Ramos (cell line): Measurements from ENCODE around the gene NTM.

ENCODE experiments used
- in situ Hi-C: fragments of 300-500 bp; cut with MboI; formaldehyde crosslinking; loops from one replicate; pipeline ENCODE4 v1.14.3; 2022; ENCODE audit warnings: low sequenced_read_pairs; ENCODE audit not compliant: unreplicated experiment

NTM gene

DNA sequence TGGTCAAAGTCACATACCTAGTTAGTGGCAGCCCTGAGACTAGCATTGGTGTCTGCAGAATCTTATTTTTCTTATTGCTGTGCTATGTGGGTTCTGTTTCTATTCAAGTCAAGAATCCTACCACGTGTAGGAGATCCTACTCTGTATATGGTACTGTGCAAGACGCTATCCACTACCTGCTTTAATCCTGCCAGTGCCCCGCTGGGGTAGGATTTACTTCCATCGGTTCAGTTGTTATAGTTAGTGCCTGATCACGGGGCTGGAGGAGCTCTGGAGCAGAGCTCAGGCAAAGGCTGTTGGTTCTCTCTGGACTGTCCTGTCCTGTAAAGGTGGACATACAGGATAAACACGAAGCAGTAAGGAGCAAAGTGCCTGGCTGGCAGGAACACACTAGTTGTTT lies 167.9 kb downstream of the NTM start:
- in situ Hi-C loops = no loop called here

DNA sequence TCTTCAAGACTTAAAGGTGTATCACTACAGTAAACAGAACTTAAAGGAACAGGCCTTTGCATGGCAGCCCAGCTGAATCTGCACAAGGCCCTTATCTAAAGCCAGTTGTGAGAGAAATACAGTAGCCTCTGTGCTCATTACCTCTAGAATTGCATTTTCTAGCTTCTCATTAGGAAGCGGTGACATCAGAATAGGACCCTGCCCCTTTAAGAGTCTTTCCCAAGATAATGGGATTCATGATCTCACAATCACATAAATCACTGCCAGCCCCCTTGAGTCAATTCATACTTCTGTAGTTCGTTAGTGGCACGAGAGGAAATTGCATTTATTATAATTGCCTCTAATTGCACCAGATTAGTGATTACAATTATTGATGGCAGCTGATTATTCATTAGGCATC lies 170.3 kb downstream of the NTM start:
- in situ Hi-C loops = no loop called here

DNA sequence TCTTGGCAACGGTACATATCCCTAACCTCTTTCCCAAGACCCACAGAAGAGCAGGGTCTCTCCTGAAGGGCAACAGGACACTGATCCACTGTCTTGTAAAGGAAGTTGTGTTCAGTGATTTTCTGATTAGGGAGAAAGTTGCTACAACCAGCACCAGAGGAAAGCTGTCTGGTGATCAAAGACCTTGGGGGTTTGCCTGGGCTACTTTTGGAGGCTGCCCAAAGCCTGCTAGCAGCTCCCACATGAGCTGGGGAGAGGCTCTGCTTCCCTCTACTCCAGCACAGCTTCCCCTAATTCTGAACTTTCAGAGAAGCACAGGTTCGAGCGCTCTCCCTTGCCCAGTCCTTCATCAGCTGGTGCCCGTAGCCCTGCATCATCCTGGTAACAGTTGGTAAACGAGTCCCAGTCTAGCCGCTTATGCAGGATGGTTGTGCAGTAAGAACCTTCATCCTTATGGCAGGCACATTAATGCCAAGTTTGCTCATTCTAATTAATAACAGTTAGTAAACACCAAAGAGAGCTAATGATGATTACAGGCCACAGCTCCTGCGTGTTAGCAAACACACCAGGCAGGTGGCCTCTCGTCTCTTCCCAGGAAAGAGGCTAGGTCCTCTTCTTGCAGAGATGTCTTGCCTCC lies 173.1 kb downstream of the NTM start:
- in situ Hi-C loops = no loop called here

DNA sequence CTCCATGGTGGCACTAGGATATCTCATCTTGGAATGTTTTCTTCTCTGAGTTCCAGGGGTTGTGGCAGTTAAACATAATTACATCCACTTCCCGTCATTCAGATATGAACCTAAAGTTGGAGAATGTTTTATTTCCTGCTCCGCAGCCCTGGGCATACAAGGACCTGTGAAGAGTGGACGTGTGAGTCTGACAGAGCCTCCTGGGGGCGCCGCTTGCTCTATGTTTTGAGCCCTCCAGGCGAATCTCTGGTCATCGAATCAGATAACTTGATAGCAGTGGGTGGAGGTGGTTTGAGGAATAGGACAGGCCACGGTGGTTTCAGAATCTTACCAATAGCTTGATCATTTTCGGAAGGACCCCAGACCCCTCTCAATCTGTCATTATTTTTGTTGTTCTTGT lies 174.2 kb downstream of the NTM start:
- in situ Hi-C loops = no loop called here

DNA sequence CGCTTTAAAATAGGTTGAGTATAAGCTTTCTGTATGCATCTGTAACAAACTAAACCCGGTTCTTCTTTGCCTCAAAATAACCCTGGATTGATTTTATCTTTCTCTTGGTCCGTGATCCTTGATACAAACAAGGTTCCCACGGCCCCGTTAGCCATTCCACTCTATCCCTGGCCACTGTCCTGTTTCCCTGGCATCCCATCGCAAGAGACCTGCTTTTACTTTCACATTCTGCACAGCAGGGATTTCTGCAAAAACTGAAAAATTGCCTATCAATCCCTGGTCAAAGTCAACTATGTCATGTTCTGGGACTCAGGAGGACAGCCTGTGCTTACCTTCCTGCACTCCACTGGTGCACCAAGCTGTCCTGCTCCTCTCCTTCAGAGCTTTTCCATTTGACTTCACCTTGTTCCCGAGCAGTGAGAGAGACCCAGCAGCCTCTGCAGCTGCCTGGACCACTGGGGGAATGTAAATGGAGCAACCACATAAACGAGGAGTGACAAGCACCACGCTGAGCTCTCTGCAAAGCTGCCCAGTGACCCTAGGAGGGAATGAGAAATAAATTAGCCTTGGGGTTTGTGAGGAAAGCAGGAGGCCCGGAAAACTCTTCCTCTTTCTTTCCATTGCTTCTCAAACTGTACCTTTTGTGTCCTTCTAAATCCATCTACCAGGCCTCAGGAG lies 175.9 kb downstream of the NTM start:
- in situ Hi-C loops = no loop called here

DNA sequence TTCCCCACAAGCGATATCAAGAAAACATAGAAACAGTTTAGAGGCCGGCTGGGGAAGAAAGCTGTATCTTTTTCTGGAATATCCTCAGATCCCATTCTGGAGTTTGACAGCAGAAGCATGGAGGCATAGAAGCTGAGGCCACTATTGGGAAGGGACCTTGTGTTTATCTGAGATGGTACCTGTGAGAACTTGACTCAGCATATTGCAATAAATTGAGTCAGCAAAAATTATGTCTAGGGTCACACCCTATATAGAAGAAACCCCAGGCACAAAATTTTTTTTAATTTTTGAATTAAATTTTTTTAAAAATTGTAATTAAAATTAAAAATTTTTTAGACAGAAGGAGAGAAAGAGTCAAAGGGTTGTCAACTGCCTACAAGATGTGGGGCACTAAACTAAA lies 178.7 kb downstream of the NTM start:
- in situ Hi-C loops = no loop called here

DNA sequence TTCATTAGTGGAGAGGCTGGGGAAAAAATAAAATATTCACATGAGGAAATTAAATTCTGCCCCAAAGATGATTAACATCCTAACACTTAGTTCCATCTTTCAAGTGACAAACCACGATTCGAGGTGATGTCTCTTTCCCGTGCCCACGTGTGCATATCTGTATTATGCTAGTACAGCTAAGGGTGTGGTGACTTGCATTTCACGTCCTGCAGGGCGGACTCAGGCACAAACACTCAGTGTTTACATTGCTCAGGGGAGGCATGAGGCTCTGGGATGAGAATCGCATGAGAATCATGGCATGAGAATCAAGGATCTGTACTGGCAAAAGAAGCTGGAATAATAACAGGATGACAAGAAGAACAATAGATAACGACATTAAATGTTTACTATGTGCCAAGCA lies 179.4 kb downstream of the NTM start:
- in situ Hi-C loops = no loop called here

DNA sequence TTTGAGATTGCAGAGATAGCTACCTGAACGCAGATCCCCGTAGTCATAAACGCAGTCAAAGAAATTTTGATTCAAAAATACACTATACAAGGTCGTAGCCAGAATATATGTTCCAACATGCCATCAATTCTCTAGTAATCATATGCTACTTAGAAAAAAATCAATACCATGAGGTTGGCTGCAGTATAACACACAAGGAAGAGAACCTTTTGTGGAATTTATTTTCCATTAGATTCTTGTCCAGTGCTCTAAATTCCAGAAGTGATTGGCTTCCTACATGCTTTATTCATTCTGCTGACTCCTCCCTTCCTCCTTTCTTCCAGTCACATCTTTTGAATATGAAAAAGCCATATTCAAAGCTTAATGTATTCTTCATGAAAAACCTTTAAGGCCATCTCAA lies 189.9 kb downstream of the NTM start:
- in situ Hi-C loops = no loop called here

DNA sequence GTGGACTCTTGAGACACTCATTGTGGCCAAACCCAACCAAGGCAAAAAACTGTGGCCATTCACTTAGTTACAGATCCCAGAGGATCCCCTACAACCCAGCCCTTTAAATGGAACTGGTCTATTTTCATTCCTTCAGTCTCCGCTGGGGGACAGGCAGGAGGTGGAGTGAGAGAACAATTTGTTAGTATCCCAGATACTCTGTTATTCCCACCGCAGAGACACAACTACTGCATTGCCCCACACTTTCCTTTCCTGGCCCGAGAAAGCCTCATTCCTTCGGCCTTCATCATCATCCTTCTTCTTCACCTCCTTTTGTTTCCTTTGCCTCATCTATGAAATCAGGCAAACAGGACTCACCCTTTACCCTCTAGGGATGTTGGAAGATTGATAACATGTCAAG lies 191.1 kb downstream of the NTM start:
- in situ Hi-C loops = no loop called here

DNA sequence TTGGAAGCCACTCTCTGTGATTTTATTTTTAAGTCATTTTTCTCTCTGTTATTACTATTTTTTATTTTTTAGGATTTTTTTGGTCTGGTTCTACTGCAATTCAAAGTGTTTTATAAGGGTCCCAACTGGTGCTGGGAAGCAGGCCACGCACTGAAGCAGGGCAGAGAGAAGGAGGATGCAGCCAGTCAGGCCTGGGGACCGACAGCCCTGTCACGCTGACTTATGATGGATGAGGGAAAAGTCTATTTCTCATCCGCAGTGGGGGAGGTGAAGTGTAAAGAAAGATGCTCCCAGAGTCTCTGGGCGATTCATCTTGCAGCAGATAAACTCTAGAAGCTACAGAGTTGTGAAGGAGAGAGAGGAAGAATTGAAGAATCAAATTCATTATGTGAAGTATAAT lies 191.6 kb downstream of the NTM start:
- in situ Hi-C loops = no loop called here

DNA sequence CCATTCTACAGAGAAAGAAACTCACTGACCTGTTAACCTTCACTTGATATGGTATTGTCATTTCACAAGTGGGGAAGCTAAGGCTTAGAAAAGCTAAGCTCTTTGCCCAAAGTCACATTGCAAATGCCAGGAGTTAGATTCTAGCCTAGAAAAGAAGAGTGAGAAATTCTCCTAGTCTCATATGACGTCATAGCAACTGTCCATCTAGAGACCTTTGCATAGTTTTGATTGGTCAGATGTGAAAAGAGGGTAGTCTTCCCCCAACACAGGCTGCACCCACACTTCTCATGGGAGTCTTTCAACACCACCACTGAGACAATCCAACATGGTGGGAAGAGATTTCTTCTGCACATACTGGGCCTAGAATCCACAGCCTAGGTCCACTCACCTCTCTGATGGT lies 197.9 kb downstream of the NTM start:
- in situ Hi-C loops = no loop called here

DNA sequence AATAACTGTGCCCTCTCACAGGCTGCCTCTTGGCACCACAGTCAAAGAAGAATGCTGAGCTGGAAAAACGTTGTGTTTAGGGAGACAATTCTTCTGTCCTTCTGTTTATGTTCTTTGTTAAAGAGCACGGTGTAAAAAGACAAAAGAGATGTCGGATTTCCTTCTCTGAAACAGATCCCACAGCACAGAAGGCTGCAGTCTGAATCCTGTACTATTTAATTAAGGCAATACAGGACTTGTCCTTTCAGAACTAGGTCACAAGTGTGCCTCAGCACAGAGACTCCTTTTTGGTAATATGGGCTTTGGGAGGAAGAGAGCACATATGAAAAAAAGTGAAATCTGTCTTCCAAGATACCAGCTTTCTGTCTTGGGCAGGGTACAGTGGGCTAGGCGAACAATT lies 201.2 kb downstream of the NTM start:
- in situ Hi-C loops = no loop called here

DNA sequence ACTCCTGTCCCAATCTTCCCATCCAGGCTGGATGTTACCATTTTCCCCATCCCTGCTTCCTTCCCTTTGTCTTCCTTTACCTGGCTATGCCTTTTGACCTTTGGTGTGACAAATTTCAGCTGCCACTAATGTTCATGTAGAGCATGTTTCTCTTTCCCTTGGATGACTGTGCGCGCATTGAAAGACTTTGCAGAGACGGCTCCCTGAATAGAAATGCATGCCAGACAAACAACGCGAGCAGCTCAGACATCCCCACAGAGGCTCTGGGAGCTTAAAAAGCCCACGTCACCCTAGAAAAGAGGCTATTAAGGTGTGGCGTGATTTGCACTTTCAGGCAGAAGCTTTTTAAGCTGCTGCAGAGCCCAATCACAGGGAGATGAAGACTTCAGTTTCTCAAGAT lies 202.0 kb downstream of the NTM start:
- in situ Hi-C loops = no loop called here

DNA sequence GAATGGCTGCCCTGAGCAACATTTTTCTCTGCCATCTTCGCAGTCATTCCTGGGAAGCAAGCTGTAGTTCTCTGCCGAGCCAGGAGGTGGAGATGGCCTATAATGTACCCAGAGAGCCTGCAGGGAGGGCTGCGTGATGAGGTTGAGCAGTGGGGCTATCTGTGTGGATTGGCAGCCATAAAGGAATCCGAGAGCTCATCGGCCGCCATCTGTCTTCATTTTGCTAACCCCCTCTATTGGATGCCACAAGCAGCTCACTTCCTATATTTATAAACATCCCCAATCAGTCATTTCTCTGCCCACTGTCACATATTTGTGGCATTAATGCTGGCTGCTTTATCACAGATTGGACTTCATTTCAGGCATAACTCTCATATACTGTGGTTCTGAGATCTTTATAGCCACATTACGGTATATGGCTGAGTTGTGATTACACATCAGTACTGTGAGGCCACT lies 209.5 kb downstream of the NTM start:
- in situ Hi-C loops = no loop called here

DNA sequence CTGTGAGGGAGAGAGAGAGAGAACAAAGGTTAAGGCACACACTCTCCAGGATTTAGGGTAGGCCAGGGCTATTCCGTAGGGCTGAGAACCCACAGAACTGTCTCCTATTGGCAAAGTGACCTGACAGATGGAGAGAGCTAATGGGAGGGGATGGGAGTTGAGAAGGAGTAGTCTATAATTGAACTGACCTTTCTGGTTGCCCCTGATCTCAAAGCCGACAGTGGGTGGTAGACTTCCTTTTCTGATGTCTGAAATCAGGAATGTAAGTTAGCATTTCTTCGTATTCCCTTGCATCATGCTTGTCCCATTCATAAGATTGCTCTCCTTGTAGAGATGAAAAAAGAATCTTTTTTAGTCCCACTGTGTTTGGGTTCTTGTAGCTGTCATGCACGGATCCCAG lies 210.1 kb downstream of the NTM start:
- in situ Hi-C loops = no loop called here

DNA sequence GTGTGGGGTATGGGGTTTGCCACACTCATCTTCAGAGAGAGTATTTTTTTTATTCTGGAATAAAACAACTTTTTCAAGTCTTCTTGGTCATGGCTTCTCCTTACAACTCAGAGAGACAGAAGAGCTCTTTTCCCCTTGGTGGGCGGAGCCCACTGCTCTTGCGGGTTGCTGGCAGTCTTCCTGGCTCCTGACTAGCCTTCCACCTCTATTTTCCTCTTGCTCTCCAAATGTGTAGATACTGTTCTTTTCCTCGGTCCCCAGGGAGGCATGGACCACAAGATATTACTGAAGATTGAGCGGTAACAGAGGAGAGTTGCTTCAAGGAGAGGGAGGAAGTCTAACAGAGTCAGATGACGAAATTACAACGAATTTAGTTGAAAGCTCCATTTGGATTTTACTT lies 210.6 kb downstream of the NTM start:
- in situ Hi-C loops = no loop called here

DNA sequence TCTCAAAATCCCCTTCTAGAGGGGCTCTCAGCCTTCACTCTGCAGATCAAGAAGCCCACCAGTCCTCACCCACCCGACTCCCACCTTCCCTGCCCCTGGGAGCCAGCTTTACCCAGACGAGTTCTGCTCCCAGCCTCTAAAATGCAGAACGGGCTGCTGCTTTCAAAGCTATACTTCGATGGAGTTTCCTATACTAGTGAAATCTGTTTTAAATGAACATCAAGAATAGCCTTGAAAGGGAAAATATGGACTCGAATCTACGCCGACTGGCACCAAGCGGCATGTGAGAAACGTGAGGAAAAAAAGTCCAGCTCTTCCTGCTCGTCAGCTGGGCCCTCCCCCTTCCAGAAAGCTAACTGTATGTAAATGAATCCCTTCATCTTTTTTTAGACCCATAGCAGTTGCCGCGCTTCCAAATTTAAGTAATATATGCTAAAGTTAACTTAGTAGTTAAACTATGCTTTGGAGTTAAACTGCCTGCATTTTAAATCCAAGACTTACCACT lies 211.7 kb downstream of the NTM start:
- in situ Hi-C loops = no loop called here

DNA sequence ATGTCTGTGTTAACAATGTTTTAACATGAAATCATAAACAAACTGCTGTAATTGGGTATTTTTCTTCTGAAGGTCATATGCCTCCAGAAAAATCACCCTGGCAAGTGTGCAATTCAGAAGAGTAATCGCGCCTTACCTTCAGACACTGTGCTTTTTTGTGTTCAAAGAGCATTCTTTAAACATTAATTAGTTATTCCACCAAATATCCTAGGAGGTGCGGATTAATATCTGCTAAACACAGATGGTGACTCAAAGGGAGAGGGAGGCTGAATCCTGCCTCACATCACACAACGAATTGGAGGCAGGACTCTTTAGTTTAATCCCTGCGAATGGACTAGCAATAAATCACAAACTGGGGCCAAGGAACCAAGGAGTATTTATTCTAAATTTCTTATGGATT lies 213.0 kb downstream of the NTM start:
- in situ Hi-C loops = no loop called here

DNA sequence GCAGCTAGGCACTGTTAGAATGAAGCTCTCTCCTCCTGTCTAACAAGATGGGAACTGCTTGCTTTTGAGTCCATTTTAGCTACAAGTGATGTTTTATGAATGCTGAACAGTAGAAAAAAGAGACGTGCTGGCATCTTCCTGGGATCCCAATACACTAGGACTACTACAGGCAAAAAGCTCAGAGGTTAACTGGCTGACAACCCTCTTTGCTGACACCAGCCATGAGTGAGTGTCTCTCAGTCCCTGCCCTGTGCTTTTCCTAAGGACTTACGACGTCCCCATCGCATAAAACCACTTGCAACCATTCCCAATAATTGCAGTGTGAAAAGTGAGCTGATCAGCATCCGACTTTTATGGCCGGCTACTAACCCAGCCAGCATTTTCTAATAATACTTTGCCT lies 213.5 kb downstream of the NTM start:
- in situ Hi-C loops = no loop called here

DNA sequence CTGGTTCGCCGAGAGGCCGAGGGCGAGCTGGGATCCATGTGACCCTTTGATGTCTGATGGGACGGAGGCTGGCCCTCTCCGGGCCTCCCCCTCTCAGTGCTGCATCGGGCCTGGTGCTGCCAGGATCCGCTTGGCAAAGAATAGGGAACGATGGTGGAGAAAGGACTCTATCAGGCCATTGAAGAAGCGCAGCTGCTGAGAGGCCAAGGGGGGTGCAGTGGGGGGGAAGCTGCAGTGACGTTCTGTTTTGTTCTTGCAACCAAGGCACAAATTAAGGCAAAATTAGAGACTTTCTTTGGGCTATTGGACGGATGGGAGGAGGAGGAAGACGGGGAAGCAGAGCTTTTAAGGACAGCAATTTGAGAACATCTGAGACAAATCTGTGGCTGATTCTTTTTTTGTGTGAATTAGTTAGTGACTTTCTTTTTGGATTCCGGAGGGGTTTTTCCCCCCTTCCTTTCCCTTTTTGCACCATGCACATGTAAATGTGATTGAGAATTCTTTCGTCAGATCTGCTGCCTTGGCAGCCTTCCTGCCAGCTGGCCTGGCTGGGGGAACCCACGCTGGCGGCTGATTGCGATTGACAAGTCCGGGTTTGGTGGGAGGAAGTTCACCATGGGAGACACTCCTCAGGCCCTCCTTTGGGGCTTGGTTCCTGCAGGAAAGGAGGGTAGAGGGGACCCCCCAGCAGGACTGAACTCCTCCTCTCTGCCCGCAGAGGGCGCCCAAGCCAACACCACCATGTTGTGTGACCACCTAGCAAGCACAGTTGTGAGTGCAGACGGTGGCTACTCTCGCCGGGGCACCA lies 214.6 kb downstream of the NTM start:
- in situ Hi-C loops = no loop called here

DNA sequence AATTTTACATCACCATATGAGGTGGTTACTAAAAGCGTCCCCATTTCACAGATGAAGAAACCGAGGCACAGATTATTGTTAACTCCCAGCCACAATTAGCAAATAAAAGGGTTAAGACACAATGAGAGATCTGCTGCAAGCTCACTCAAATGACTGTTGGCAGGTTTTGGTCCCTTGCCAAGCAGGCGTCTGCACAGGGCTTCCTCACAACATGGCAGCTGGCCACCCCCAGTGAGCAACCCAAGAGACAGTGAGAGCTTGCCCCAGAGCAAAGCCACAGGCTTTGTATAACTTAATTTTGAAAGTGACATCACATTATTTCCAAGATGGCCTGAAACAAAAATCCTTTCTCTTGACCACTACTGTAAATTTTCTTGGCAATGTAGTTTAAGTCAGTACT lies 217.6 kb downstream of the NTM start:
- in situ Hi-C loops = no loop called here
